MG63 (cell line): ENCODE results near the gene ZNF385B. TPM values are rescaled to one million over a fixed set of nuclear protein-coding genes. Genes with fewer than 3 reads are reported as not detected.

Experiments used
- DNase-seq: peaks from one replicate; pipeline ENCODE4 v3.0.0-alpha.2; 2020
- H3K27me3 ChIP-seq: fragments of 250-450 bp; sonication (Bioruptor Pico); 2 replicates; pipeline ENCODE4 v1.5.1; 2020; ENCODE audit warnings: mild to moderate bottlenecking, moderate library complexity
- H3K36me3 ChIP-seq: fragments of 250-450 bp; sonication (Bioruptor Pico); 2 replicates; pipeline ENCODE4 v1.5.1; 2020; ENCODE audit warnings: mild to moderate bottlenecking, moderate library complexity
- H3K4me3 ChIP-seq: fragments of 250-450 bp; sonication (Bioruptor Pico); 2 replicates; pipeline ENCODE4 v1.5.1; 2020; ENCODE audit warnings: mild to moderate bottlenecking, moderate library complexity
- H3K9me3 ChIP-seq: fragments of 250-450 bp; sonication (Bioruptor Pico); 2 replicates; pipeline ENCODE4 v1.5.1; 2020; ENCODE audit warnings: mild to moderate bottlenecking, moderate library complexity
- total RNA-seq: library from RNA; depleted of rRNA; stranded (reverse); fragments of >200 nt; shearing (Covaris generic); gene quantifications from 2 replicates; pipeline ENCODE4 v1.2.3, GENCODE V29; 2014; ENCODE audit warnings: low replicate concordance

ZNF385B gene
- total RNA-seq, 1 experiment from 2014 or later = not detected

DNA sequence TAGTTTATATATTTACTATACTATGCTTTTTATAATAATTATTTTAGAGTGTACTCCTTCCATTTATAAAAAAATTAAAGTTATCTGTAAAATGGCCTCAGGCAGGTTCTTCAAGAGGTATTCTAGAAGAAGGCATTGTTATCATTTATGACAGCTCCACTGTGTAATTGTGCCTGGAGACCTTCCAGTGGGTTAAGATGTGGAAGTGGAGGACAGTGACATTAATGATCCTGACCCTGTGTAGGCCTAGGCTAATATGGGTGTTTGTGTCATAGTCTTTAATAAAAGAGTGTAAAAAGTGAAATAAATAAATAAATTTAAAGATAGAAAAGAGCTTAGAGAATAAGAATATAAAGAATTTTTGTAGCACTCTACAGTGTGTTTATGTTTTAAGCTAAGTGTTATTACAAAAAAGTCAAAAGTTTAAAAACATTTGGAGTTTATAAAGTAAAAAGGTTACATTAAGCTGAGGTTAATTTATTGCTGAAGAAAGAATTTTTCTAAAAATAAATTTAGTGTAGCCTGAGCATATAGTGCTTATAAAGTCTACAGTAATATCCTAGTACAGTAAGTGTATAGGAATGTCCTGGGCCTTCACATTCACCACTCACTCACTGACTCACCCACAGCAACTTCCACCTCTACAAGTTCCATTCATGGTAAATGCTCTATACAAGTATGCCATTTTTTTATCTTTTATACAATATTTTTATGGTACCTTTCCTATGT is 406.8 kb downstream of the ZNF385B start:
- Histone ChIP-seq H3K9me3 (peaks cover 9% of the 10 kb centered on the region), H3K4me3 (no peak overlapping the region), H3K36me3 (no peaks in the 10 kb centered on the region), H3K27me3 (no peaks in the 10 kb centered on the region)
- peak; percentile 75 for DNase-seq

- Histone ChIP-seq H3K36me3 (no peaks in the 10 kb centered on the region), H3K27me3 (no peaks in the 10 kb centered on the region), H3K9me3 (no peaks in the 10 kb centered on the region), H3K4me3 (no peak overlapping the region)
- no peak for DNase-seq
Measured at GRCh38 chr2:179449010-179449409, 412.4 kb downstream of the ZNF385B start.

- DNase-seq = no peak
- H3K9me3 ChIP-seq = no peaks in the 10 kb centered on the region
- no peaks in the 10 kb centered on the region for H3K36me3 ChIP-seq
- H3K27me3 ChIP-seq = no peaks in the 10 kb centered on the region
- no peak overlapping the region for H3K4me3 ChIP-seq
Measured at GRCh38 chr2:179447839-179448447, 413.5 kb downstream of the ZNF385B start.

DNA sequence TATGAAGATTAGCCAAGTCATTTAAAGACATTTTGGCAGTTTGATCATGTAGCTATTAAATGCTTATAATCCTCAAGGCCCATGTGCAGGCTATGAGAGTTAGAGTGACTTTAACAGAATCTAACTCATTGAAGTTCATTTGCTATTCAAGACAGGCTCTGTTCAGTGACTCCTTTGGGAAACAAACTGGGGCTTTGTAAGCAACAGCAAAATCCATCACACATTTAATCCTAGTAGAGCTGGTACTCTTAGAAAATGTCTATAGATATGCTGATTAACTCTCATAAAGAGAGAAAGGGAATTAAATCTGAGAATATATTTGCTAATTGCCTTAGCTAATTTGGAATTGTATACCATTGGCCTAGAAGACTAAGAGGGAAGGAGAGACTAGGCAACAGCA is 414.0 kb downstream of the ZNF385B start:
- DNase-seq = no peak
- Histone ChIP-seq H3K4me3 (no peak overlapping the region), H3K36me3 (no peaks in the 10 kb centered on the region), H3K9me3 (no peaks in the 10 kb centered on the region), H3K27me3 (no peaks in the 10 kb centered on the region)

DNA sequence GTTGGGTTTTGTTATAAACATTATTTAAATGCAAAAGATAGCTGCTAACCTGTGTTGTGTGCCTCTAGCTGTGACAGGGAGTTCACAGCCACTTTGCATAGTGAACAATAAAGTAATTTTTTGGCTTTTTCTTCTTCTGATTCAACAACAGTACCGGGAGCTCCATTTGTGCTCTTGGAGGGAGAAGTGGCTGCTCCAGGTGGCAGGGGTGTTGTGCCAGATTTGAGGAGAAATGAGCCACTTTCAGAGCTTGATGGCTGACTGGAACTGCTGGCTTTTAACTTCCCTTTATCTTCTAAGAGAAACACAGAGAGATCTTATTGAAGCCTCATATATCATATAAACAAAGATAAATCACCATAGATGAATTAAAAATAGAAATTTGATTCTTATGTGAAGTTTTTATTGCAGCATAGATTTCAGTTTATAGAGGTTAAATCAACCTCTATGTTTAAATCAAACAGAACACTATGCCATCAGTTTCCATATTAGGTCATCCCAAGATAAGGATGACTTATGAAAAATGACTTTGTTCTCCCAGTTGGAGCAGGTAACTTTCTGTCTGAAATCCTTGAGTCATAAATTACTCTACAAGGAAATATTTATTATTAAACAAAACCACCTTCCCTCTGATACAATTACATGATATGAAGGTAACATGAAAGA is 414.8 kb downstream of the ZNF385B start:
- H3K36me3 ChIP-seq = no peaks in the 10 kb centered on the region
- no peaks in the 10 kb centered on the region for H3K27me3 ChIP-seq
- no peak overlapping the region for H3K4me3 ChIP-seq
- DNase-seq = no peak
- H3K9me3 ChIP-seq = no peaks in the 10 kb centered on the region

GRCh38 chr2:179444056-179444455 is 417.4 kb downstream of the ZNF385B start:
- DNase-seq = no peak
- H3K9me3 ChIP-seq = no peaks in the 10 kb centered on the region
- no peaks in the 10 kb centered on the region for H3K27me3 ChIP-seq
- no peaks in the 10 kb centered on the region for H3K36me3 ChIP-seq
- no peak overlapping the region for H3K4me3 ChIP-seq

DNA sequence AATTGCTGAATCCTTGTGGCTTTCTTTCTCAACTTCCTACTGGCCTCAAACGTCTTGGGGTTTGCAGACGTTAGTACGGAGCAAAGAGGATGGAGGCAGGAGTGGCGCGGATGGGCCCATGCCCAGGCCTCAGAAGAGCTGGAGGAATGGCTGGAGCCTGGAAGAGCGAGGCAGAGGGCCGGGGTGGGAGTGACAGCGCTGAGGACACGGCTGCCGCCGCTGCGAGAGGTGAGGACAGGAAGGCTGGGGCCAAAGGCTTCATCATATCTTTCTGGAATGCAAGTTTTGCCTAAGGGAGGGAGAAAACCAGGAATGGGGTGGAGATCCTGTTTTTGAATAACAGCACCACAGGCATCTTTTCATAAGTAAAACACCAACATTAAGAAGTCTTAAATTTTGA is 418.2 kb downstream of the ZNF385B start:
- Histone ChIP-seq H3K36me3 (no peaks in the 10 kb centered on the region), H3K27me3 (no peaks in the 10 kb centered on the region), H3K9me3 (no peaks in the 10 kb centered on the region), H3K4me3 (no peak overlapping the region)
- no peak for DNase-seq

- no peaks in the 10 kb centered on the region for H3K9me3 ChIP-seq
- no peaks in the 10 kb centered on the region for H3K27me3 ChIP-seq
- H3K36me3 ChIP-seq = no peaks in the 10 kb centered on the region
- no peak for DNase-seq
- no peak overlapping the region for H3K4me3 ChIP-seq
Measured at GRCh38 chr2:179442206-179442605, 419.2 kb downstream of the ZNF385B start.

DNA sequence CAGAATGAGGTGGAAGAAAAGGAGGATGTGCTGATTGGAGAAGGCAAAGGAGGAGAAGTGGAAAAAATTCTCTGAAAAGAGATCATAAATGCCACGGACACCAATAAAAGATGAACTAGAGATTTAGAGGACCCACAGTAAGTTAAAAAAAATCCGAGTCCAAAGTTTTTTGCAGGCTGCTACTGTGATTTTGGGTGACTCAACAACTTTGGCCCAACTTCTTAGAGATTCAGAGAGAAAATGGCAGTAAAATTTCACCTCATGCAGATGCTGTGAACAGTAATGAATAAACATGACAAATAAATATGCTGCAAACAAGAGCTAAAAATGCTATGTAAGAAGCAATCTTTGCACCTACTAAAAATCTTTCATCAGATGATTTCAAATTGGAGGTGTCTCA is 419.9 kb downstream of the ZNF385B start:
- DNase-seq = no peak
- no peaks in the 10 kb centered on the region for H3K36me3 ChIP-seq
- no peaks in the 10 kb centered on the region for H3K27me3 ChIP-seq
- H3K4me3 ChIP-seq = no peak overlapping the region
- H3K9me3 ChIP-seq = no peaks in the 10 kb centered on the region

- no peak overlapping the region for H3K4me3 ChIP-seq
- no peak for DNase-seq
- no peaks in the 10 kb centered on the region for H3K36me3 ChIP-seq
- no peaks in the 10 kb centered on the region for H3K27me3 ChIP-seq
- H3K9me3 ChIP-seq = no peaks in the 10 kb centered on the region
Measured at GRCh38 chr2:179440642-179441251, 420.7 kb downstream of the ZNF385B start.

DNA sequence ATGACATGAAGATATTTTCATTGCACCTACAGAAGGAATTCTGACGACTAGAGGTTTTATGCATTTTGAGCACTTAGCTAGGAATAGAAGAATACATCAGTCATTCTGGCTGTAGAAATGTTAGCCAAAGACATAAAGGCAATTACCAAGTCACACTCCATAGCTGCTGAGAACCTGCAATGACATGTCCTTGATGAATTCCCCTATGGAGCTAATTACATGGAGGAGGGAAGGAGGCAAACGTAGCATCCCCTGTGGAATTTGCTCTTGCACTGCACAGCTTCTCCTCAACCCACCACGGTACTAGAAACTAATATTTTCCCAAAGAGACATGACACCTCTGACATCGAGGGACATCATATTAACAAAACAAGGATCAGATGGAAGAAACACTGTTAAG is 422.8 kb downstream of the ZNF385B start:
- no peaks in the 10 kb centered on the region for H3K9me3 ChIP-seq
- DNase-seq = no peak
- no peaks in the 10 kb centered on the region for H3K27me3 ChIP-seq
- H3K4me3 ChIP-seq = no peak overlapping the region
- no peaks in the 10 kb centered on the region for H3K36me3 ChIP-seq

DNA sequence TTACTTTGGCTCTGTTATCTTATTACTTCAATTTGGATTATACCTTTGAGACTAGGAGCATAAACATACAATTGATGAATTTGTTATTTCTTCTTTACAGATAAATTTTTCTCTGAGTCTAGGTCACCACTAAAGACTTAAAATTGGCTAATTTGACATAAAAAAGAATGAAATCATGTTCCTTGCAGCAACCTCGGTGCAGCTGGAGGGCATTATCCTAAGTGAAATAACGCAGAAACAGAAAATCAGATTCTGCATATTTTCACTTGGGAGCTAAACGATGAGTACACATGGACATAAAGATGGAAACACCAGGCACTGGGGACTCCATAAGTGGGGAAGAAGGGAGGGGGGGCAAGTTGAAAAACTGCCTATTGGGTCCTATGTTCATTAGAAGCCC is 424.0 kb downstream of the ZNF385B start:
- no peak overlapping the region for H3K4me3 ChIP-seq
- H3K9me3 ChIP-seq = no peaks in the 10 kb centered on the region
- no peaks in the 10 kb centered on the region for H3K36me3 ChIP-seq
- H3K27me3 ChIP-seq = no peaks in the 10 kb centered on the region
- no peak for DNase-seq

GRCh38 chr2:179435566-179435965 is 425.8 kb downstream of the ZNF385B start:
- Histone ChIP-seq H3K27me3 (no peaks in the 10 kb centered on the region), H3K9me3 (no peaks in the 10 kb centered on the region), H3K4me3 (no peak overlapping the region), H3K36me3 (no peaks in the 10 kb centered on the region)
- no peak for DNase-seq

DNA sequence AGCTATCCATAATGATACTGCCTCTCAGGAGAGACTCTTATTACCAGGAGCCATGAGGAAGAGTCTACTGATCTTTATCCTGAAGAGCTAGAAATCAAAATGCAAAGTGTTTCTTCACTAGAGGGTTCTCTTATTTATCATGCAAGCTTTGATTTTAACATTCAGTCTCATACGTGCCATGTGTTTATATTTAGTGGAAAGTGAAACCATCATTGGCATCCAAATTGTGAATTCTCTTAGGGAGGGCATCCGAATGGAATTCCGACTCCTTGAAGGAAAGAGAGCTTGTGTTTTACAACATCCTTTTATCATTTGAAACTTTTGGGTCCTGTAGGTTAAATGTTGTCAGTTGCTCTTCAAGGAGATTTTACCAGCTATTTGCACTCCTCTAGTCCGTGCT is 426.4 kb downstream of the ZNF385B start:
- H3K36me3 ChIP-seq = no peaks in the 10 kb centered on the region
- H3K4me3 ChIP-seq = no peak overlapping the region
- H3K27me3 ChIP-seq = no peaks in the 10 kb centered on the region
- no peaks in the 10 kb centered on the region for H3K9me3 ChIP-seq
- no peak for DNase-seq

DNA sequence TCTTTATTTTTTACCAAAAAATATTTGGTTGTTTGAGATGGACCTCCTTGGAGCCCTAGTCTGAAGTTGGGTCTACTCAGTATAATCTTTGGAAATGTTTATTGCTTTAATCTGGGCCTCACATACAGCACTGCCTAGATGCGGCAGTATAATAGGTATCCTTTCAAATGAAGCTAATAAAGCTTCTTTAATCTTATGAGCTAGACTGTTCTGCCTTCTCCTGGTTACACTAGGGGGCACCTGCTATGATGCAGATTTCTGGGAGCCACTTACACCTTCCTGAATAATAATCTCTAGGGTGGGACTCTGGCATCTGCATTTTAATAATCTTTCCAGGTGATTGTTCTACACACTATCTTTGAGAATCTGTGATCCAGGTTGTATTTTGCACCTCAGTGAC is 427.1 kb downstream of the ZNF385B start:
- no peak for DNase-seq
- Histone ChIP-seq H3K27me3 (no peaks in the 10 kb centered on the region), H3K36me3 (no peaks in the 10 kb centered on the region), H3K9me3 (no peaks in the 10 kb centered on the region), H3K4me3 (no peak overlapping the region)

DNA sequence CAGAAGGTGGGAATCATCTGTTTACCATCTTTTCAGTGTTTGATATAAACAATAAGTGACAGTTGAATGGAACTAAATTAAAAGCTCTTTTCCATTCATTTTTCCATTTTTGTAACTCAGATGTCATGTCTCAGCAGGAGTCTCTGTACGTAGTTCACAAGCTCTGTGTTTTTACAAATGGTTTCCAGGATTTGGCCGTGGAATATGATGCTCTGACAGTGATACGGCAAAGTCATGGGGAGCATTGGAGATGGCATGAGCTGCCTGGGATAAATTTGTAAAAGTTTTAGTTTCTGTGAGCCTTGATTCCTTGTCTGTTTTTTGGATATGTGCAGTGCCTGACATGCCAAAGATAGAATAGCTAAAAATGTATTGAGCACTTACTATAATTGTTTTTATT is 428.7 kb downstream of the ZNF385B start:
- Histone ChIP-seq H3K4me3 (no peak overlapping the region), H3K36me3 (no peaks in the 10 kb centered on the region), H3K27me3 (no peaks in the 10 kb centered on the region), H3K9me3 (no peaks in the 10 kb centered on the region)
- no peak for DNase-seq

GRCh38 chr2:179429597-179429996 is 431.8 kb downstream of the ZNF385B start:
- no peaks in the 10 kb centered on the region for H3K9me3 ChIP-seq
- H3K27me3 ChIP-seq = no peaks in the 10 kb centered on the region
- no peaks in the 10 kb centered on the region for H3K36me3 ChIP-seq
- no peak overlapping the region for H3K4me3 ChIP-seq
- no peak for DNase-seq
